SK-MEL-5 (cell line): ENCODE data around the gene LKAAEAR1. TPM values are rescaled to one million over a fixed set of nuclear protein-coding genes. Genes with fewer than 3 reads are reported as not detected.

Experiments used
- DNase-seq: peaks from one replicate; pipeline ENCODE4 v3.0.0-alpha.2; 2016; ENCODE audit warnings: low read depth, low spot score
- in situ Hi-C: cut with HindIII; loops from 2 replicates; pipeline ENCODE4 v1.10.0; 2016; ENCODE audit warnings: low sequenced_read_pairs, high pct_unique_total_duplicates, low pct_unique_long_range_greater_than_20kb
- total RNA-seq: library from RNA; depleted of rRNA; stranded (reverse); fragments of >200 nt; shearing (Covaris generic); gene quantifications from 2 replicates; pipeline ENCODE4 v1.2.3, GENCODE V29; 2014

LKAAEAR1 gene
- total RNA-seq, 1 experiment from 2014 or later: 1.1 TPM

DNA sequence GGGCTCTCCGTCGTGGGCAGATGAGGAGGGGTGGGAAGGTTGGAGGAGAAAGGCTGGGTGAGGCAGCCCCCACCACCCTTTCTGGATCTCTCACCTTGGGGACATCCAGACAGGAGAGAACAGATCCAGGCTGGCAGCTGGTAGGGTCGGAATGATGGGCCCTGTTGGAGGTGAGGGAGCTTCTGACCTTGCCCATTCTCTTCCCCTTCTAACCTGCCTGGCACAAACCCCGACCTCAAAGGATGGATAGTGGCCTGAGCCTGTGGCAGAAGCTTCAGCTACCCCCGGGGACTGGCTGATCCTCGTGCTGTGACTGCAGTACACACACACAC lies 29.2 kb upstream of the LKAAEAR1 start:
- no peak for DNase-seq

DNA sequence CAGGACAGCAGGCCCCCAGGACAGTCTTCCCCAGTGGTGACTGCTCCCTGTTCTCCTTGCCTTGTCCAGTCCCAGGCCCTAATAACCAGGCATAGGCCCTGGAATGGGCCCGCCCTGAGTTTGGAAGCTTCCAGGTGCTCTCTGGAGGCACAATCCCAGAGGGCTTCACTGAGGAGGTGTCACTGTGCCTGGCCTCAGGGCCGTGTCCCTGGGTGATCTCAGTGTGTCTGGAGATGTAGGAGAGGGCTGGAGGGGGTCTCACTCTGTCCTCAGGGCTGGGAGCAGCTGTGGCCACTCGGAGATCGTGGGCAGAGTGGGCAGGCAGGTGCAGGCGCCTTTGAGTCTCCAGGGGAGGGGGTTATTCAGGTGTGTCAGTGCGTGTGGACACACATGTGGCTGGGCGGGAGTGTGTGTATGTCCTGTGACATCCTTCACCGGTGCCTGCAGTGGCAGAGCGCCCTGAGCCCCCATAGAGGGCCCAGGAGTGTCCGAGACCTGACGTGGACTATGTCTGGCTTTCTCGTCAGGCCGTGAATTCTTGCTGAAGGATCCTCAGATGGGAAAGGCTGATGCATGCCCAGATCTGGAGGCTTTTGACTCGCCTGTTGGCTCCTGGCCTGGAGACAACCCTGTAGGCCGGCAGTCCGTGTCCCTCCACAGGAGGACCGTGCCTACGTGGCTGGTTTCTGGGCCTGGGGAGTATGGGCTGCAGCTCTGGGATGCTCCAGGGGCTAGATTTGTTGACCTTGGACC lies 28.7 kb upstream of the LKAAEAR1 start:
- DNase-seq: no peak
- in situ Hi-C loops: no loop called here

More for the DNA sequence above, 29.2 kb upstream of the LKAAEAR1 start:
- in situ Hi-C loops: no loop called here

DNA sequence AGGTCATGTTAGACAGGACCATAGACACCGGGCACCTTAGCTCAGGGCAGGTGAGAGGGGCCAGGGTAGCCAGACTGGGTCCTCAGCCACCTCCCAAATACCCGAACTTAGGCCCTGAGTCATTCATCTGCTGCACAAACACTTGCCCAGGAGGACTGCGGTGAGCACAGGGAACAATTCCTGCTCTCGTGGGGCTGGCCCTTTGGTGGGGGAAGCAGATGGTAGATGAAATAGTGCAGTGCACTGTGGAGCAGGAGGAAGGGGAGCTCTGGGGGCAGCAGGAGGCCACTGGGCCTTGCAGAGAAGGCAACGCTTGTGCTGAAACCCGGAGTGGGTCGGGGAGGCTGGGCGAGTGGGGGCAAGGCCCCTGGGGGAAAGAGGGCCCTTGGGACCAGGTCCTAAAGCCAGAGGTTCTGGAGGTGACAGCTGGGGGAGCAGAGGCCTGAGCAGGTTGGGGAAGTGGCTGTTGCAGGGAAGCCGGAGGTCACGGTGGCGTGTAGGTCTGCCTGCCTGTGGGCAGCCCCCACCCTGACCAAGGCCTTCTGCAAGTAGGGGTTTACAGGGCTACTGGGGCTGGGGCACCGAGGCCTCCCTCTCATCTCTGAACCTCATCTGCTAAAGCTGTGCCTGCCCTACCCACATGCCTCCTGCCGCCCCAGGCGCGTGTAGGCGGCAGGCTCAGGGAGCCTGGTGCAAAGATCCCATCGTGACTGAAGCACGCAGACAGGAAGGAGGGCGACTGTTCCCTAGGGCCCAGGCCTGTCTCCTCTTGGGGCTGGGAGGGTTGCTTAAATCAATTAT lies 27.8 kb upstream of the LKAAEAR1 start:
- in situ Hi-C loops: no loop called here
- peak; percentile 32 for DNase-seq

DNA sequence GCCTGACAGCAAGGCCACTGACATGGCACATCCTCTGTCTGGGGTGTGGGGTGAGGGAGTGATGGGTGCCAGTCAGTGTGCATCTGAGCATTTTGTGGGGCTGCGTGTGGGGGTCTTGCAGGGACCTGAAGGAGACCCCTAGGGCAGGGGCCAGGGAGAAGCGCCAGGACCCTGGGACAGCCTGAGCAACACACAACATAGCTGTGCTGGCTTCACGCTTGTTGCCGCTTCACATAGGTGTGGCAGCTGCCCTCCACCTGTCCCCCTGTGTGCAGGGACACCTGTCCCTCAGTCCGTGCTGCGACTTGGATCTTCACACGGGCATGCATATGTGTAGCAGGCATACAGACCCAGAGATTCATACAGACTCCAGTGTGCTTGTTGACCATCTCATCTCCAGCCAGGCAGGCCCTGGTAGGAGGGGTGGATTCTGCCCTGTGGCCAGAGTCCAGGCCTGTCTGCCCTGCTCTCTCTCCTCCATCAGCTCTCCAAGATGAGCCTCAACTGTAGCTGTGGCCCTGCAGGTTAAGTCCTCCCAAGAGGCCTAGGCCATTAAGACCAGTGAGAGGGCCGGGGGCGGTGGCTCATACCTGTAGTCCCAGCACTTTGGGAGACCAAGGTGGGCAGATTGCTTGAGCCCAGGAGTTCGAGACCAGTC lies 26.3 kb upstream of the LKAAEAR1 start:
- no peak for DNase-seq
- in situ Hi-C loops: no loop called here

DNA sequence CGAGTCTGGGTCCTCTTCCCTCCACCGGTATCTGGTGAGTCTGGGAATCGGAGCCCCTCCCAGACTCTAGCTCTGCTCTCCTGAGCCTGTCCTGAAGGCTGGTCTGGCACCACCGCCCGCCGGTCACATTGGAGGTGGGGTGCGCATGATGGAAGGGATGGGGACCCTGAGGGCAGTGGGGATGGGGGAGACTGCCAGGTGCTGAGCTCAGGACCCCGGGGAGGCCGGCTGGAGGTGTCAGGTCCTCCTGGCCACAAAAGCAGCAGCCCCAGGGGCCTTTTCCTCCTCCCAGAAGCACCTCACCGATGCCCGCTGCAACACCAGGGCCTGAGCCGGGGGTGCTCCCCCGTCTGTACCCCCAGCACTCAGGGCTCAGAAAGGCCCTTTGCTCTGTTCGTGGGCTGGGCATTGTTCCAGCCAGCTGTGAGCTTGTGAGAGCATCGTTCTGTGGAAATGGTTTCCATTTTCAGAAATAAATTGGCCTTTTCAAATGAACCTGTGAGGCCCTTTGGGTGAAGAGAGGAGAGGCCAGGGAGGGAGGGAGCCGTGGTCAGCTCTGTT lies 25.7 kb upstream of the LKAAEAR1 start:
- in situ Hi-C loops: no loop called here
- DNase-seq: no peak

DNA sequence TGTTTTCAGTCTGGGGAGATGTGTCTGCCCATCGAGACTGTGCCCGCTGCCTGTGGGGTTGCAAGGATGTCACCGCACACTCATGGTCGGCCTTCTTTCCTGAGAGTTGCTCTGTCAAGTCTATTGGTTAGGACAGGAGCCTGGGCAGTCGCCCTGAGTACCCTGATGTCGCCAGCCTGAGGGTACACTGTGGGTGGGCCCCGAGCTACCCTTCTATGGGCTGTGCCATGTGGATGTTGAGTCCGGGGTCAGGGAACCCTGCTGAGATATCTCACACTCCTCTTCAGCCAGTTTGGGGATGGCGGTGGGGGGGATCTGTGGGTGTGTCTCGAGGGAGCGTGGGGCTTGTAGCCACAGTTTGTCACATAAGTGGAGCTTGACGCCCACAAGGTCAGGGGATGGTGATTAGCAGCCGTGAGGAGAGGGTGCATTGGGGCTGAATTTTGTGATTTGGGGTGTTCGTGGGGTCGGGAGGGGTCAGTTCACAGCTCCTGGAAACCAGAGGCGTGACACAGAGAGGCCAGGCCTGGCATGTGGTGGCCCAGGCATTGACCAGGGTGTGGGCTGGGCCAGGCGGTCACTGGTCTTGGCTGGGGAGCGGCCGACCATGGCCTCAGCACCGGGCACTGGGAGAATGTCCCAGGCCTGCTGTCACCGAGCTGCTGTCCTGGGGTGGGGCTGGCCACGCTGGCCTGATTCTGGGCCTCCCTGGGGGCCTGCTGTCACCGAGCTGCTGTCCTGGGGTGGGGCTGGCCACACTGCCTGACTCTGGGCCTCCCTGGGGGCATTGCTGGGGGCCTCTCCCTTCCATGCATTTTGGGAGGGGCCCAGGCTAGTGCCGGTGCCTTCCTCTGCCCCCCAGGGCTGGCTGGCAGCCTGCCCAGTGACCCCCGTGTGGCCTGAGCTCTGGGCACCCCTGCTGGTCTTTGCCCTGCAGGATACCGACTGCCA lies 24.8 kb upstream of the LKAAEAR1 start:
- in situ Hi-C loops: no loop called here
- no peak for DNase-seq

DNA sequence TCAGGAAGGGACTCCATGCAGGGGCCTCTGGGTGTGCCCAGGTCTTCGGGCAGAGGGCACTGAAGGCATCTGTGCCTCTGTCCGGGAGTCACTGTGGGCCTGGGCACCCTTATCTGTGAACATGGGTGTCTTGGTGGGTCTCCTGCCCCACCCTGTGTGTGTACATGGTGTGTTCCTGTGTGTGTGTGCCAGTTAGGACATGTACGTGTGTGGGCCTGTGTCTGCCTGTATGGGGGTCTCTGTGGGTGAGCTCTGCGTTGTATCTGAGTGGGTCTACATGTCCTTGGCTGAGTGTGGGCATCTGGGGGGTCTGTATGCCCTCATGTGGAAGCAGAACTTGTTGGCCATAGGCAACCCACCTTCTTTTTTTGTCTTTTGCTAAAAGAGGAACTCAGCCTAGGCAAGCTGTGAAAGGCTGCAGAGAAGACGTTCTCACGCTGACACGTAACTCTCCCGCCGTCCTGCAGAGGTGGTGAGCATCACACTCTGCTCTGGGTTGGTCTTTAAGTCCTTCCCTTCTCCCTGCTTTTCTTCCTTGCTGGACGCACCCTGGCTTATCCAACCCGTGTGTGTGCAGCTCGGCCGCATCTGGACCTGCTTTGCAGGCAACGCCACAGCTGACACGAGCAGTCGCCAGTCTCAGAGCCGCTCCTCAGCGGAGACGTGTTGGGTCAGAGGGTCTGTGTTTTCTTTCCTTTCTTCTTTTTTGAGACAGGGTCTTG lies 23.7 kb upstream of the LKAAEAR1 start:
- DNase-seq: no peak
- in situ Hi-C loops: no loop called here

DNA sequence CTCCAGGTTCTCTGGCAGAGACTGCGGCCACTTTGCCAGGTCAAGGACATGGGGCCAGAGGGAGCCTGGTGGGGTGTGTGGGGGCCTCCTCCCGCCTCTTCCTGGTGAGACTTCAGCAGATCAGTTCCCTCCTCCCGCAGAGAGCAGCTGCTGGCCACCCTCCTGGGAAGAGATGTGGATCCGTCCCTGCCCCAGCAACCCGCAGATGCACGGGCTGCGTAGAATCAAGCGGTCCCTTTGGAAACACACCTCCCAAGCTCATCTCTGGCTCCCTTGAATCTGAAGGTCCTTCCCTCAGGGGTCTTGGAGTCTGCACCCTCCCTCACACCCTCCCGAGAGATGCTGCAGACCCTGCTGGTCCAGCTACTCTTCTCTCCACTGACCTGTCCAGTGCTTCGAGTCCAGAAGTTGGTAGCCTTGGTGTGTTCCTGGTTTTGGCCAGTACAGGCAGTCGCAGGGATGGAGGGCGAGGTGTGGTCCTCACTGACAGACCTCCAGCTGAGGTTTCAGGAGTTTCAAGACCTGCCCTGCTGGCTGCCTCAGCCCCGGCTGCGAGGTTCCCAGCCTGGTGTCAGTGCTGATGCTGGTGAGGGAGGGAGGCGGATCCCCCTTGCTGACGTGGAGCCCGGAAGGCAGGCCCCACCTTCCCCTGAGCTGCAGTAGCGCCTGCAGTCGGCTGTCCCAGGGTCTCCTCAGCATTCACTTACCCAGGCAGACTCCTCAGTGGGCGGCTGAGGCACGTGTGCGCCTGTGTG lies 23.0 kb upstream of the LKAAEAR1 start, which contains the start of gene NPBWR2:
NPBWR2 (minus strand) TSS at position 585 of the 755 bp plus-strand sequence. CDS start 734 bp downstream, outside the sequence.
- in situ Hi-C loops: no loop called here
- DNase-seq: no peak

DNA sequence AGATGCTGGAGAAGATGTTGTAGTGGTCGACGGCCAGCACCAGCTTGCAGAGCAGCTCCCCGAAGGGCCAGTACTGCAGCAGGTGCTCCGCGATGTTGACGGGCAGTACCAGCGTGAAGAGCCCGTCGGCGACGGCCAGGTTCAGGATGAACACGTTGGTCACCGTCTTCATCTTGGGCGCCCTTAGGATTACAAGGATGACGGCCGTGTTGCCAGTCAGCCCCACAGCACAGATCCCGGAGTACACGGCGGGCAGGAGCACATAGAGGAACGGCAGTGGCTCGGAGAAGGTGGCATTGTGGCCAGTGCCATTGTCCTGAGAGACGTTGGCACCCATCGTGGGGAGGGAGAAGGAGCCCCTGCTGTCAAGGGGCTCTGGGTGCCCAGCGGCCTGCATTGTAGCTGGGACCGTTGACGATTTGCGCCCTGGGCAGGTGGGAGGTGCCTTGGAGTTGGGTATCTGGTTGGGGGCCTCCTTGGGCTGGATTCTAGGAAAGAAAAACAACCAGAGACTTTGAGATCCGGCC lies 22.3 kb upstream of the LKAAEAR1 start:
- no peak for DNase-seq

DNA sequence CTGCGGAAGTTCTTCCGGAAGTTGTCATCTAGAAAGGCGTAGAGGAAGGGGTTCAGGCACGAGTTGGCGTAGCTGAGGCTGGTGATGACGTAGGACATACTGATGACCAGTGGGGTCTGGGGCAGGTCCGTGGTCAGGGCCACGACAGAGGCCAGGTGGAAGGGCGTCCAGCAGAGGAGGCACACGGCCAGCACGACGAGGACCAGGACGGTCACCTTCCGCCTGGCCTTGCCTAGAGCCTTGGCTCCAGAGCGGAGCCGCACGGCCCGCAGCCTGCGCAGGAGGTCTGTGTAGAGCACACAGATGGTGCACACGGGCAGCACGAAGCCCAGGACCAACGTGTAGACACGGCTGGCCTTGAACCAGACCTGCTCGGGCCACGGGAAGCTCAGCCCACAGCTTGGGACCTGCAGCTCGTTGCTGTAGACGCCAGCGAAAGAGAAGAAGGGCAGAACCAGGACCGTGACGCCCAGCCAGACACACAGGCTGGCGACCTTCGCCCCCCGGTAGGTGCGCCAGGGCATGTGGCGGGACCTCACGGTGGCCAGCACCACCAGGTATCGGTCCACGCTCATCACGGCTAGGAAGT lies 21.7 kb upstream of the LKAAEAR1 start:
- in situ Hi-C loops: no loop called here
- DNase-seq: no peak

More for the DNA sequence above, 22.3 kb upstream of the LKAAEAR1 start:
- in situ Hi-C loops: no loop called here

DNA sequence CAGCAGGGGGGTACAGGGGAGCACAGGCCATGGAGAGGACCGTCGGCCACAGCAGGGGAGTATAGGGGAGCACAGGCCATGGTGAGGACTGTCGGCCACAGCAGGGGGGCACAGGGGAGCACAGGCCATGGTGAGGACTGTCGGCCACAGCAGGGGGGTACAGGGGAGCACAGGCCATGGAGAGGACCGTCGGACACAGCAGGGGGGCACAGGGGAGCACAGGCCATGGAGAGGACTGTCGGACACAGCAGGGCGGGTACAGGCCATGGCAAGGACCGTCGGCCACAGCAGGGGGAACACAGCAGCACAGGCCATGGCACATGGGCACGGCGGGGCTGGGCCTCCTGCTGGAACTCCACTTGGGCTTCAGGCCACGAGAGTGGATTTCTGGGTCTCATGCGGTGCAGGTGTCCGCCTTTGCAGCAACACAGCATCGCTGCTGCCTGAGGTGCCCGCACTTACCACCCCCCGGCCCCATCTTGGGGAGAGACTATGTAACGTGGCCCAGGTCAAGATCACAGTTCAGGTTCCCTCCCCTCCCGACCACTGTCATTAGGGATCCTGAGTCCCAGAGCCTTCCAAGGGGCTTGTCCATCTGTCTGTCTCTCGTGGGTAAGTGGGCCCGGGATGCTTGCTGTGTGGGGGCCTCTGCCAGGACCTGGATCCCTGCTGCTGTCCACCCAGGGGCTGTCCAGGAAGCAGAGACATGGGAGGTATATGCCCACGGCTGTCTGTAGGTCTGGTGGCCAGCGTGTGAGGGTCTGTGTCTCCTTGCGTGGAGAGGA lies 20.7 kb upstream of the LKAAEAR1 start:
- DNase-seq: no peak
- in situ Hi-C loops: no loop called here

DNA sequence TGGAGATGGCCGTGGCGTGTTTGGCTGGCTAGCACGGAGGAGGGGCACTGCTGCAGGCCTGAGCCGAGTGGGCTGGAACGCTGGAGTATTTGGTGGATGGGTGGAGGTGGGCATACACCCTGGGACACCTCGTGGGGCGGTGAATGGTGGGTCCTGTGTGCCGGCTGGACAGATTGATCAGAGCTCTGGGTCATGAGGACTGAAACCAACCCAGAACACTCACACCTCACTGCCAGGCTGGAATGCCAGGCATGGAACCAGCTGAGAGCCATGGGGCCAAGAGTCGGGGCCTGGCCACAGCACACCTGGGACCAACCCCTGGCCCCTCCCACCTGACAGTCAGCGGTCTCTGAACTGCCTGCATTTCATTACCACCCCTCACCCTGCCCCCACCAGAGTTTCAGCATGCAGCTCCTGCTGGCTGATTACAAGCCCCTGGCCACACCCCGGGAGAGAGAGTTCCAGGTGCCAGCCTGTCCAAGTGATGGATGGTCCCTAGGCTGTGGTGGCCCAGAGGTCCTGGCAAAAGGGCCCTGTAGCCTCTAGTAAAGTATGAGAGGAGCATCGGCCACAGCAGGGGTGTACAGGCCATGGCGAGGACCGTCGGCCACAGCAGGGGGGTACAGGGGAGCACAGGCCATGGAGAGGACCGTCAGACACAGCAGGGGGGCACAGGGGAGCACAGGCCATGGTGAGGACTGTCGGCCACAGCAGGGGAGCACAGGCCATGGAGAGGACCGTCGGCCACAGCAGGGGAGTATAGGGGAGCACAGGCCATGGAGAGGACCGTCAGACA lies 19.9 kb upstream of the LKAAEAR1 start:
- DNase-seq: no peak
- in situ Hi-C loops: no loop called here

DNA sequence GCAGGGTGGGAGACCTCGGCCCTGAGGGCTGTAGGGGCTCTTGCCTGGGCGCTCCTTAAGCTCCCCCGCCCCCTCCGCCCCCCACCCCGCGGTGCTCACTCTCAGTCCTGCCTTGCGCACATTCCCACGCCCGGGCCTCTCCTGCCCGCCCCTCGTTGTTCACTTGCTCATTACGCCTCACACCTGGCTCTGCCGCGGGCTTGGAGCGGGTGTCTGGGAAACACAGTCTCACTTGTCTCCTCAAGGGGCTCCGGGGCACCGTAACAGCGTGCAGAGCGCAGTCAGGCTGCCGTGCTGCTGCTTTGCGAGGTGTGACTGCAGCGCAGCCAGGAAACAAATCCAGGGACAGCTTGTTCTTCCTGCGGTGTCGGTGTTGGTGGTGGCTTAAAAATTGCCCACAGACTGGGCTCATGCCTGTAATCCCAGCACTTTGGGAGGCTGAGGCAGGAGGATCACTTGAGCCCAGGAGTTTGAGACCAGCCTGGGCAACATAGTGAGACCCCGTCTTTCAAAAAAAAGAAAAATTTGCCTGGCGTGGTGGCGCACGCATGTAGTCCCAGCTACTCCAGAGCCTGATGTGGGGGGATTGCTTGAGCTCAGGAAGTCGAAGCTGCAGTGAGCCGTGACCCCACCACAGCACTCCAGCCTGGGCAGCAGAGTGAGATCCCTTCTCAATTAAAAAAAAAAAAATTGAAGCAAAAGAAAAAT lies 18.6 kb upstream of the LKAAEAR1 start:
- no peak for DNase-seq
- in situ Hi-C loops: no loop called here
